H1 (cell line): ENCODE measurements around the gene VDR. TPM values are rescaled to one million over a fixed set of nuclear protein-coding genes. Genes with fewer than 3 reads are reported as not detected.

Source experiments
- CTCF ChIA-PET: fragments of 300-600 bp; sonication (Branson Sonifier 250); formaldehyde crosslinking; loops from one replicate; lab custom pipeline; 2021; ENCODE audit not compliant: partially characterized antibody; lab: Charles Lee
- POLR2A ChIA-PET: fragments of 300-600 bp; sonication (Branson Sonifier 250); formaldehyde crosslinking; loops from one replicate; lab custom pipeline; 2021; ENCODE audit warnings: inconsistent platforms; ENCODE audit not compliant: partially characterized antibody; lab: Charles Lee
- DNase-seq, 2 experiments: peaks; one replicate each; pipeline versions ENCODE4 v3.0.0 to v3.0.0-alpha.2; 2010 to 2022; ENCODE audit warnings: low spot score in 2 of 2, low read depth in 1 of 2, mixed read lengths in 1 of 2
- FAIRE-seq: peaks from 2 replicates; lab custom pipeline; 2011; peaks lifted over from hg19 to GRCh38; lab: Jason Lieb, UNC
- H2AFZ ChIP-seq: 2 replicates; pipeline ENCODE4 v1.8.1; 2012; ENCODE audit warnings: low read length, inconsistent platforms
- H2AK5ac ChIP-seq: 2 replicates; pipeline ENCODE4 v1.6.1; 2013; ENCODE audit warnings: low read depth, low read length
- H2BK120ac ChIP-seq: replicated peaks from 2 replicates; pipeline ENCODE3; 2013; ENCODE audit warnings: low read depth, low read length, inconsistent platforms
- H2BK12ac ChIP-seq: 2 replicates; pipeline ENCODE4 v1.6.1; 2013; ENCODE audit warnings: low read depth, low read length
- H2BK15ac ChIP-seq: 2 replicates; pipeline ENCODE4 v1.6.1; 2013; ENCODE audit warnings: low read length
- H2BK20ac ChIP-seq: 2 replicates; pipeline ENCODE4 v1.6.1; 2013; ENCODE audit warnings: low read length
- H2BK5ac ChIP-seq: 2 replicates; pipeline ENCODE4 v1.6.1; 2013; ENCODE audit warnings: low read depth, low read length
- H3K14ac ChIP-seq: 2 replicates; pipeline ENCODE4 v1.6.1; 2013; ENCODE audit warnings: inconsistent platforms; ENCODE audit not compliant: insufficient read length
- H3K18ac ChIP-seq: 2 replicates; pipeline ENCODE4 v1.6.1; 2013; ENCODE audit warnings: low read length; ENCODE audit errors: extremely low read depth
- H3K23ac ChIP-seq: 2 replicates; pipeline ENCODE4 v1.6.1; 2013; ENCODE audit warnings: inconsistent platforms; ENCODE audit not compliant: insufficient read length
- H3K23me2 ChIP-seq: 2 replicates; pipeline ENCODE4 v1.6.1; 2013; ENCODE audit warnings: low read depth, low read length
- H3K27ac ChIP-seq: 2 replicates; pipeline ENCODE4 v1.6.1; 2011; ENCODE audit warnings: low read depth, low read length, inconsistent platforms
- H3K27me3 ChIP-seq, 4 experiments: replicated peaks in 1 of 4; 1 replicate in 1 of 4; 2 replicates in 3 of 4; pipeline versions ENCODE4 v1.6.1 to v1.8.1; 2011 to 2013; ENCODE audit warnings: low read length in 3 of 4, mild to moderate bottlenecking in 3 of 4, inconsistent platforms in 2 of 4, mixed read lengths in 2 of 4, moderate library complexity in 1 of 4; ENCODE audit not compliant: control insufficient read depth in 3 of 4, insufficient read depth in 3 of 4; ENCODE audit errors: extremely low read depth in 1 of 4
- H3K36me3 ChIP-seq, 4 experiments: 2 replicates each; pipeline versions ENCODE4 v1.6.1 to v1.8.1; 2011 to 2013; ENCODE audit warnings: mild to moderate bottlenecking in 4 of 4, low read length in 3 of 4, moderate library complexity in 2 of 4, control low read depth in 1 of 4, inconsistent platforms in 1 of 4; ENCODE audit not compliant: insufficient read depth in 4 of 4, control insufficient read depth in 2 of 4
- H3K4ac ChIP-seq: replicated peaks from 2 replicates; pipeline ENCODE3; 2013; ENCODE audit warnings: low read length, low read depth, mixed read lengths, inconsistent platforms; ENCODE audit not compliant: insufficient read length
- H3K4me1 ChIP-seq, 4 experiments: replicated peaks in 1 of 4; 1 replicate in 1 of 4; 2 replicates in 3 of 4; pipeline versions ENCODE4 v1.6.1 to v1.8.1; 2011 to 2013; ENCODE audit warnings: low read length in 3 of 4, inconsistent platforms in 2 of 4, mixed read lengths in 1 of 4; ENCODE audit not compliant: insufficient read depth in 4 of 4, control insufficient read depth in 3 of 4
- H3K4me2 ChIP-seq, 2 experiments: 2 replicates each; pipeline versions ENCODE4 v1.6.1 to v1.8.1; 2011 to 2013; ENCODE audit warnings: low read depth in 2 of 2, low read length in 2 of 2, control low read depth in 1 of 2, inconsistent platforms in 1 of 2, mild to moderate bottlenecking in 1 of 2; ENCODE audit not compliant: insufficient read depth in 1 of 2
- H3K4me3 ChIP-seq, 4 experiments: fragments of 200-600, 300-600 bp in 1 of 4; sonication (generic), shearing (Covaris generic), sonication (Bioruptor Twin) in 1 of 4; 2 replicates each; pipeline versions ENCODE4 v1.5.1 to v1.8.1; 2011 to 2016; ENCODE audit warnings: low read length in 4 of 4, low read depth in 3 of 4, control low read depth in 2 of 4, inconsistent platforms in 2 of 4, mild to moderate bottlenecking in 2 of 4, mixed read lengths in 1 of 4, moderate library complexity in 1 of 4; ENCODE audit not compliant: insufficient read depth in 2 of 4; ENCODE audit errors: extremely low read depth in 1 of 4
- H3K56ac ChIP-seq: replicated peaks from 2 replicates; pipeline ENCODE3; 2013; ENCODE audit warnings: low read depth, mild to moderate bottlenecking, mixed read lengths, low read length, inconsistent platforms; ENCODE audit not compliant: insufficient read length
- H3K79me1 ChIP-seq: 2 replicates; pipeline ENCODE4 v1.6.1; 2013; ENCODE audit warnings: low read depth, low read length, control low read depth
- H3K79me2 ChIP-seq, 2 experiments: 2 replicates each; pipeline versions ENCODE4 v1.6.1 to v1.8.1; 2012 to 2013; ENCODE audit warnings: low read length in 2 of 2, mild to moderate bottlenecking in 2 of 2, inconsistent platforms in 1 of 2; ENCODE audit not compliant: insufficient read depth in 2 of 2, control insufficient read depth in 1 of 2
- H3K9ac ChIP-seq, 4 experiments: replicated peaks in 1 of 4; 1 replicate in 1 of 4; 2 replicates in 3 of 4; pipeline versions ENCODE4 v1.6.1 to v1.8.1; 2011 to 2013; ENCODE audit warnings: low read depth in 3 of 4, low read length in 3 of 4, control low read depth in 2 of 4, mild to moderate bottlenecking in 2 of 4, moderate library complexity in 2 of 4, inconsistent platforms in 1 of 4; ENCODE audit errors: extremely low read depth in 1 of 4
- H3K9me3 ChIP-seq, 2 experiments: 2 replicates each; pipeline versions ENCODE4 v1.6.1 to v1.8.1; 2012 to 2013; ENCODE audit warnings: mild to moderate bottlenecking in 2 of 2, moderate library complexity in 2 of 2, control low read depth in 1 of 2, inconsistent platforms in 1 of 2, low read depth in 1 of 2, low read length in 1 of 2, mixed read lengths in 1 of 2; ENCODE audit not compliant: insufficient read depth in 2 of 2
- H4K20me1 ChIP-seq, 2 experiments: replicated peaks in 1 of 2; 2 replicates each; pipeline versions ENCODE3 to v1.8.1; 2011 to 2013; ENCODE audit warnings: inconsistent platforms in 2 of 2, low read length in 2 of 2, mild to moderate bottlenecking in 1 of 2; ENCODE audit not compliant: insufficient read depth in 2 of 2, control insufficient read depth in 1 of 2
- H4K5ac ChIP-seq: 2 replicates; pipeline ENCODE4 v1.6.1; 2013; ENCODE audit warnings: low read length, low read depth, mixed read lengths, inconsistent platforms; ENCODE audit not compliant: insufficient read length
- H4K8ac ChIP-seq: 2 replicates; pipeline ENCODE4 v1.8.0; 2013; ENCODE audit warnings: mild to moderate bottlenecking, moderate library complexity, low read length, inconsistent platforms; ENCODE audit not compliant: insufficient read depth; ENCODE audit errors: extremely low read depth
- H4K91ac ChIP-seq: replicated peaks from 2 replicates; pipeline ENCODE3; 2013; ENCODE audit warnings: low read length, mixed read lengths, inconsistent platforms; ENCODE audit not compliant: insufficient read length
- CEBPB ChIP-seq: IDR thresholded peaks from 2 replicates; pipeline ENCODE4 v1.6.1; 2012; ENCODE audit warnings: low read depth, low read length
- CTBP2 ChIP-seq: IDR thresholded peaks from 2 replicates; pipeline ENCODE4 v1.7.0; 2011; ENCODE audit warnings: borderline replicate concordance, mild to moderate bottlenecking, moderate library complexity, mixed read lengths, low read length; ENCODE audit not compliant: insufficient read depth, insufficient read length
- E2F6 ChIP-seq: IDR thresholded peaks from 2 replicates; pipeline ENCODE4 v1.6.1; 2012; ENCODE audit warnings: inconsistent platforms
- MAFK ChIP-seq: IDR thresholded peaks from 2 replicates; pipeline ENCODE4 v1.6.1; 2012; ENCODE audit warnings: low read depth, mild to moderate bottlenecking, improper control_type of control experiment, low read length
- MAX ChIP-seq: IDR thresholded peaks from 2 replicates; pipeline ENCODE4 v1.6.1; 2012; ENCODE audit warnings: inconsistent platforms
- POLR2AphosphoS5 ChIP-seq: IDR thresholded peaks from 2 replicates; pipeline ENCODE4 v1.6.1; 2011; ENCODE audit warnings: low read depth, low read length
- SIX5 ChIP-seq: IDR thresholded peaks from 2 replicates; pipeline ENCODE4 v1.6.1; 2011; ENCODE audit warnings: mild to moderate bottlenecking, low read depth, low read length
- SP1 ChIP-seq: IDR thresholded peaks from 2 replicates; pipeline ENCODE4 v1.6.1; 2011; ENCODE audit warnings: low read depth, low read length
- WGBS, 2 experiments: shearing (Covaris generic) in 1 of 2; methylation state at CpG; one replicate each; pipeline versions ENCODE4 v1.1.6 to v1.1.7; 2013 to 2015; ENCODE audit warnings: low lambda C conversion rate in 2 of 2, mixed read lengths in 2 of 2, inconsistent platforms in 1 of 2, low coverage in 1 of 2, missing lambda C conversion rate in 1 of 2; ENCODE audit not compliant: insufficient replicate concordance in 2 of 2, insufficient coverage in 1 of 2, insufficient read length in 1 of 2; ENCODE audit errors: extremely low coverage in 1 of 2, missing lambda C conversion rate in 1 of 2; 5-methylcytosine and 5-hydroxymethylcytosine counted together
- polyA plus RNA-seq, 7 experiments: library from polyadenylated mRNA; depleted of rRNA in 3 of 7; stranded (reverse) in 5 of 7; unstranded in 2 of 7; fragments of >200 nt in 5 of 7; fragments of 200-250 nt in 2 of 7; gene quantifications; 1 replicate in 5 of 7; 2 replicates in 1 of 7; 4 replicates in 1 of 7; pipeline versions ENCODE4 v1.2.1 to v1.2.3, GENCODE V29; 2011 to 2013; ENCODE audit warnings: missing spikeins in 2 of 7, mixed read lengths in 2 of 7
- total RNA-seq: library from RNA; stranded (reverse); fragmentation: NEBNext Ultra II Directional; extraction: Animal tissue kit (Norgen Biotek cat#: 25700); gene quantifications from 2 replicates; pipeline ENCODE4 v1.2.1, GENCODE V29; 2021

The VDR gene
- total and polyA plus RNA-seq, 2 of the 8 experiments (the other 6 are each of a cell fraction or from before 2014, with no cell fraction given) = 0.44 to 0.65 TPM

- CTCF ChIA-PET = interaction anchor here (0.5 to 30.5 kb wide), 12 partner anchors 9 to 349 kb away, joined by 3 to 2001 read pairs (median 21); partner anchors contain the start of genes HDAC7 and SLC48A1
- no peak overlapping the region for H2BK5ac ChIP-seq
- no peak overlapping the region for H3K18ac ChIP-seq
- no peak overlapping the region for H3K9ac ChIP-seq
- H3K14ac ChIP-seq = no peak overlapping the region
- no peaks in the 10 kb centered on the region for H3K79me1 ChIP-seq
- no peak overlapping the region for H3K27ac ChIP-seq
- H2AFZ ChIP-seq = no peak overlapping the region
- 100% methylated on average over 1 of the region's 1 CpG; no CpG with 5 or more reads in 1 of the 2 experiments for WGBS, 2 experiments
- no peak overlapping the region for H4K5ac ChIP-seq
- no peaks in the 10 kb centered on the region; a peak in 2 of 7 replicates for H3K27me3 ChIP-seq
- no peak overlapping the region for H3K4me3 ChIP-seq
- no peak overlapping the region for H2BK20ac ChIP-seq
- no peak overlapping the region for H2BK15ac ChIP-seq
- H4K8ac ChIP-seq = no peak overlapping the region
- no peaks in the 10 kb centered on the region; the same call in 1 of the 2 replicates for H3K23me2 ChIP-seq
- H3K4me2 ChIP-seq = no peak overlapping the region
- no peaks in the 10 kb centered on the region for H3K9me3 ChIP-seq
- H3K23ac ChIP-seq = no peak overlapping the region
- no peaks in the 10 kb centered on the region for H3K79me2 ChIP-seq
- no peak overlapping the region for H2BK12ac ChIP-seq
- no peaks in the 10 kb centered on the region for H3K36me3 ChIP-seq
- no peaks in the 10 kb centered on the region for H4K20me1 ChIP-seq
- H3K4me1 ChIP-seq = peaks cover 0 to 14% (median 6%) of the 10 kb centered on the region in 4 experiments; a peak in 5 of 7 replicates
- H2AK5ac ChIP-seq = no peak overlapping the region
- H4K91ac ChIP-seq = no peak overlapping the region
- POLR2A ChIA-PET = interaction anchor here (1.6 to 28.4 kb wide), 4 partner anchors 12 to 64 kb away, joined by 4 to 480 read pairs (median 4); partner anchors contain the start of genes HDAC7 and VDR
- H3K56ac ChIP-seq = no peak overlapping the region
- H2BK120ac ChIP-seq = no peak overlapping the region
- no peak for DNase-seq
- FAIRE-seq = no peak
- no peak overlapping the region for H3K4ac ChIP-seq
- TF ChIP-seq POLR2AphosphoS5 = no peak
- TF ChIP-seq SIX5 = no peak
- TF ChIP-seq MAFK = no peak
- TF ChIP-seq CEBPB = no peak
- TF ChIP-seq E2F6 = no peak
- TF ChIP-seq CTBP2 = no peak
- no peak for TF ChIP-seq SP1
- TF ChIP-seq MAX = no peak
These were observed 64.2 kb downstream of the VDR start for GRCh38 chr12:47840571-47840970.
